ENCODE measurements around the gene HJURP.

HJURP gene

GRCh38 chr2:233795735-233796171 is 58.6 kb downstream of the HJURP start:
- DNase-seq (ENCODE audit: low read depth) = no peak
- TF ChIP-seq, protein P1, sequence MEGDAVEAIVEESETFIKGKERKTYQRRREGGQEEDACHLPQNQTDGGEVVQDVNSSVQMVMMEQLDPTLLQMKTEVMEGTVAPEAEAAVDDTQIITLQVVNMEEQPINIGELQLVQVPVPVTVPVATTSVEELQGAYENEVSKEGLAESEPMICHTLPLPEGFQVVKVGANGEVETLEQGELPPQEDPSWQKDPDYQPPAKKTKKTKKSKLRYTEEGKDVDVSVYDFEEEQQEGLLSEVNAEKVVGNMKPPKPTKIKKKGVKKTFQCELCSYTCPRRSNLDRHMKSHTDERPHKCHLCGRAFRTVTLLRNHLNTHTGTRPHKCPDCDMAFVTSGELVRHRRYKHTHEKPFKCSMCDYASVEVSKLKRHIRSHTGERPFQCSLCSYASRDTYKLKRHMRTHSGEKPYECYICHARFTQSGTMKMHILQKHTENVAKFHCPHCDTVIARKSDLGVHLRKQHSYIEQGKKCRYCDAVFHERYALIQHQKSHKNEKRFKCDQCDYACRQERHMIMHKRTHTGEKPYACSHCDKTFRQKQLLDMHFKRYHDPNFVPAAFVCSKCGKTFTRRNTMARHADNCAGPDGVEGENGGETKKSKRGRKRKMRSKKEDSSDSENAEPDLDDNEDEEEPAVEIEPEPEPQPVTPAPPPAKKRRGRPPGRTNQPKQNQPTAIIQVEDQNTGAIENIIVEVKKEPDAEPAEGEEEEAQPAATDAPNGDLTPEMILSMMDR (conservative IDR thresholded peaks at IDR 0.05; ENCODE audit: control insufficient read depth, insufficient read depth, low read depth, low read length) = no peak
- H3K4me3 ChIP-seq (ENCODE audit: control insufficient read depth, low read depth, low read length) = no peak overlapping the region

DNA sequence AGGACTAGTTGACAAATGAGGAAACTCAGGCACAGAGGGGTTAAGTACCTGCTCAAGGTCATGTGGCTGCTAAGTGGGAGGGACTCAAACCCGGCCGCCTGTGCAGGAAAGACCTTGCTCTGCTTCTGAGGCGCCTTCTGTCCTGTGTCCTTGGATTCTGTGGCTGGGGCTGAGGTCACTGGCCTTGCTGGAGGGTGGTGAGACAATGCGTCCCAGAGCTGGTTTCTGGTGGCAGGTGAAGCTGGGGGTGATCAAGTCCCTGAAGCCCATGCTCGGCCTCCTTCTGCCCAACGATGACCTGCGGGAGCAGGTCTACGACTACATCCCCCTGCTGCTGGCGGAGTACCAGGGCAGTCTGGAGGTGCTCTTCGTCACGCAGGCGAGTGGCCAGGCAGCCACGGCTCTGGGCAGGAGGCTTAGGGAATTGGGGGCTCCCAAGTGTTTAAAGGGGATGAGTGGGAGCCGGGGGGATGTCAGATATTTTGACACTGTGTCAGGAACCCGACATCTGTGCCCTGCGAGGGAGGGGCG is 60.1 kb downstream of the HJURP start:
- no peak for DNase-seq (ENCODE audit: low read depth)
- TF ChIP-seq, protein P1 (conservative IDR thresholded peaks at IDR 0.05; ENCODE audit: control insufficient read depth, insufficient read depth, low read depth, low read length) = no peak
- no peak overlapping the region for H3K4me3 ChIP-seq (ENCODE audit: control insufficient read depth, low read depth, low read length)

DNA sequence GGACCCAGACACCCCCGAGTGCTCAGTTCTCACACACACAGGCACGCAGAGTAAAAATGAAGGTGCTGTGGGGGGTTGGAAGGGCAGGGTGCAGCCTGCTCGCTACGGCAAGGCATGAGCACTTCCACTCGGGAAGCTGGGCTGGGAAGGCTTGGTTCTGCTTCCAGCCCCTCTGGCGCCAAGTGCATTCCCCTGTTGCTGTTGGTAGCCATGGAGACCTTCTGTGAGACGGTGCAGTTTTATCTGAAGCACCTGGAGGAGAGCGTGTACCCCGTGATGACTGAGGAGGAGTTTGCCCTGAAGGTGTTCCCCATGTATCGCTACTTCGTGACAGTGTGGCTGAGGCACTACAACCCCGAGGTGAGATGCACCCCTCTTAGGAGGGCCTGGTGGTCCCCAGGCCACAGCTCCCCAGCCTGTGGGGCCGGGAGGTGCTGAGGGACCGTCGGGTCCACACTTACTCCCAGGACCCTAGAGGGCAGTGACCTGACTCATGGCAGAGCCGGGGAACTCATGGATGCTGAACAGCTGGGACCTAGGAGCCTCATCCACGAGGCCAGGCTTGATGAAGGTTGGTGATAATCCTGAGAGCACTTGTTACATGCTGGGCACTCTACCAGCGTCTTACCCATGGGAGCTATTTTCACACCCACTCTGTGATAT is 60.7 kb downstream of the HJURP start:
- TF ChIP-seq, protein P1 (conservative IDR thresholded peaks at IDR 0.05; ENCODE audit: control insufficient read depth, insufficient read depth, low read depth, low read length) = no peak
- no peak overlapping the region for H3K4me3 ChIP-seq (ENCODE audit: control insufficient read depth, low read depth, low read length)
- DNase-seq (ENCODE audit: low read depth) = no peak

GRCh38 chr2:233792720-233793119 is 61.6 kb downstream of the HJURP start:
- TF ChIP-seq, protein P1 (conservative IDR thresholded peaks at IDR 0.05; ENCODE audit: control insufficient read depth, insufficient read depth, low read depth, low read length) = no peak
- H3K4me3 ChIP-seq (ENCODE audit: control insufficient read depth, low read depth, low read length) = no peak overlapping the region
- no peak for DNase-seq (ENCODE audit: low read depth)

DNA sequence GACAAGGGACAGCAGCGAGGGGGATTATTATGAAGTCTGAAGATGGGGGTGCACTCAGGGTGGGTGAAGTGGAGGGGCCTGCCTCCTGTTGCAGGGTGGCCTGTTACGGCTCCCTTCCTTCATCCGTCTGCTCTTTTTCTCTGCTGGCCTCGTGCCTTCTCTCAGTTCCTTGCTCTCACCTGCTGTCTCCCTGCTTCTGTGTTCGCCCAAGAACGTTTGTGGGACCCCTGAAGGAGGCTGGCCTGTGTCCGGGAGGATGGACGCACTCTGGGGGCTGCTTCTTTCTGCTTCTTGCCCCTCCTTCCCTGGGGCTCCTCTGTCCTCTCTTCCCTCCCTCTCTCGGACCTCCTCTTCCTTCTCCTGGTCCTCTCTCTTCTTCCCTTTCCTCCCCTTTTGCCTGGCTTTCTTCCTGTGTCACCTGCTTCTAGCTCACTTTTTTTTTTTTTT is 62.4 kb downstream of the HJURP start:
- H3K4me3 ChIP-seq (ENCODE audit: control insufficient read depth, low read depth, low read length) = no peak overlapping the region
- DNase-seq (ENCODE audit: low read depth) = no peak
- TF ChIP-seq, protein P1 (conservative IDR thresholded peaks at IDR 0.05; ENCODE audit: control insufficient read depth, insufficient read depth, low read depth, low read length) = no peak

DNA sequence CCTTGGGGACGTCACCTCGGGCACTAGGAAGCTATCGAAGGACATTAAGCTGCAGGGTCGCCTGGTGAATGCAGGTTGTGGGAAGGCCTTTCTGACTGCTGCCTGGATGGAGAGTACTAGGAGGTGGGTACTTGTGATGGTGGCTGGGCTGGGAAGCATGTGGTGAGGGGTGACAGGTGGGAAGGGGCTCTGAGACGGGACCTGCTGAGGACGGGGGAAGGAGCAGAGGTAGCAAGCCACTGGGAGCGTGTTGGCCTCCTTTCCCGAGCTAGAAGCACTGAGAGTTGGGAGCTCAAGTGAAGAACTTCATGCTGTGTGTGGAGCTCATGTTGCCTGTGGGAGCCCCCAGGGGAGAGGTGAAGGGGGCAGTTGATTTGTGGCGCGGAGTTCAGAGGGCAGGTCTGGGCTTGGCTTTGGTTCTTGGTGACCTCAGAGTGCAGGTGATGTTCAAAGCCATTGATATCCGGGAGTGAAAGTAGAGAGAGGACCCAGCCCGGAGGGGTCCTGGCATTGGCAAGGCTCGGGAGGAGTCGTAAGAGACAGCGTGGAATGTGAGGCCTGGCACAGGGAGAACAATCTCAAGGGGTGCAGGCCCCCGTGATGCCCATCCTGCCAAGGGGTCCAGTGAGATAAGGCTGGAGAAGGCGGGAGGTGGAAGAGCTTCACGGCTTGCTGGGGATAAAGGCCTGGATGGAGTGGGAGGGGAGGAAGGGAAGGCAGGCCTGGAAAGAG is 63.0 kb downstream of the HJURP start:
- TF ChIP-seq, protein P1 (conservative IDR thresholded peaks at IDR 0.05; ENCODE audit: control insufficient read depth, insufficient read depth, low read depth, low read length) = no peak
- no peak for DNase-seq (ENCODE audit: low read depth)
- no peak overlapping the region for H3K4me3 ChIP-seq (ENCODE audit: control insufficient read depth, low read depth, low read length)
